ENCODE measurements around the gene GFRA1.

GFRA1 gene

GRCh38 chr10:116226766-116227165 is 46.2 kb downstream of the GFRA1 start:
- Histone ChIP-seq H3K9me3 (ENCODE audit: severe bottlenecking) (no peaks in the 10 kb centered on the region), H3K27ac (ENCODE audit: poor library complexity, severe bottlenecking) (no peak overlapping the region), H3K4me1 (ENCODE audit: insufficient read depth, poor library complexity, severe bottlenecking) (no peaks in the 10 kb centered on the region), H3K36me3 (ENCODE audit: low read depth) (no peaks in the 10 kb centered on the region), H3K27me3 (ENCODE audit: insufficient read depth, poor library complexity, severe bottlenecking) (no peaks in the 10 kb centered on the region), H3K4me3 (ENCODE audit: severe bottlenecking) (no peak overlapping the region)
- DNase-seq (ENCODE audit: low spot score) (no peak), ATAC-seq (ENCODE audit: low read depth) (no peak)
- TF ChIP-seq CTCF (IDR thresholded peaks at IDR 0.05; ENCODE audit: poor library complexity, severe bottlenecking) = no peak

GRCh38 chr10:116226053-116226452 is 47.0 kb downstream of the GFRA1 start:
- TF ChIP-seq CTCF (IDR thresholded peaks at IDR 0.05; ENCODE audit: poor library complexity, severe bottlenecking) = no peak
- Histone ChIP-seq H3K27me3 (ENCODE audit: insufficient read depth, poor library complexity, severe bottlenecking) (no peaks in the 10 kb centered on the region), H3K4me3 (ENCODE audit: severe bottlenecking) (no peak overlapping the region), H3K4me1 (ENCODE audit: insufficient read depth, poor library complexity, severe bottlenecking) (no peaks in the 10 kb centered on the region), H3K27ac (ENCODE audit: poor library complexity, severe bottlenecking) (no peak overlapping the region), H3K36me3 (ENCODE audit: low read depth) (no peaks in the 10 kb centered on the region), H3K9me3 (ENCODE audit: severe bottlenecking) (no peaks in the 10 kb centered on the region)
- ATAC-seq (ENCODE audit: low read depth) (no peak), DNase-seq (ENCODE audit: low spot score) (no peak)

- Histone ChIP-seq H3K4me3 (ENCODE audit: severe bottlenecking) (no peak overlapping the region), H3K27me3 (ENCODE audit: insufficient read depth, poor library complexity, severe bottlenecking) (no peaks in the 10 kb centered on the region), H3K4me1 (ENCODE audit: insufficient read depth, poor library complexity, severe bottlenecking) (no peaks in the 10 kb centered on the region), H3K27ac (ENCODE audit: poor library complexity, severe bottlenecking) (no peak overlapping the region), H3K9me3 (ENCODE audit: severe bottlenecking) (no peaks in the 10 kb centered on the region), H3K36me3 (ENCODE audit: low read depth) (no peaks in the 10 kb centered on the region)
- no peak for DNase-seq (ENCODE audit: low spot score)
- TF ChIP-seq CTCF (IDR thresholded peaks at IDR 0.05; ENCODE audit: poor library complexity, severe bottlenecking) = no peak
- no peak for ATAC-seq (ENCODE audit: low read depth)
Observed at GRCh38 chr10:116223289-116223688, 49.7 kb downstream of the GFRA1 start.

GRCh38 chr10:116221053-116221452 is 52.0 kb downstream of the GFRA1 start:
- Histone ChIP-seq H3K9me3 (ENCODE audit: severe bottlenecking) (no peaks in the 10 kb centered on the region), H3K36me3 (ENCODE audit: low read depth) (no peaks in the 10 kb centered on the region), H3K27ac (ENCODE audit: poor library complexity, severe bottlenecking) (no peak overlapping the region), H3K27me3 (ENCODE audit: insufficient read depth, poor library complexity, severe bottlenecking) (no peaks in the 10 kb centered on the region), H3K4me1 (ENCODE audit: insufficient read depth, poor library complexity, severe bottlenecking) (no peaks in the 10 kb centered on the region), H3K4me3 (ENCODE audit: severe bottlenecking) (no peak overlapping the region)
- TF ChIP-seq CTCF (IDR thresholded peaks at IDR 0.05; ENCODE audit: poor library complexity, severe bottlenecking) = no peak
- DNase-seq (ENCODE audit: low spot score) = no peak
- no peak for ATAC-seq (ENCODE audit: low read depth)

GRCh38 chr10:116216676-116217075 is 56.3 kb downstream of the GFRA1 start:
- H3K36me3 ChIP-seq (ENCODE audit: low read depth) = no peaks in the 10 kb centered on the region
- TF ChIP-seq CTCF (IDR thresholded peaks at IDR 0.05; ENCODE audit: poor library complexity, severe bottlenecking) = no peak
- no peak overlapping the region for H3K4me3 ChIP-seq (ENCODE audit: severe bottlenecking)
- no peak for DNase-seq (ENCODE audit: low spot score)
- no peak overlapping the region for H3K27ac ChIP-seq (ENCODE audit: poor library complexity, severe bottlenecking)
- no peaks in the 10 kb centered on the region for H3K27me3 ChIP-seq (ENCODE audit: insufficient read depth, poor library complexity, severe bottlenecking)
- ATAC-seq (ENCODE audit: low read depth) = no peak
- H3K9me3 ChIP-seq (ENCODE audit: severe bottlenecking) = no peaks in the 10 kb centered on the region
- H3K4me1 ChIP-seq (ENCODE audit: insufficient read depth, poor library complexity, severe bottlenecking) = no peaks in the 10 kb centered on the region
